PC-9 (cell line): ENCODE measurements around the gene SALL4.

ENCODE experiments used
- EZH2 ChIP-seq: fragments of 200-600 bp; sonication (generic); IDR thresholded peaks from 2 replicates; pipeline ENCODE4 v1.8.0; 2017; ENCODE audit warnings: antibody characterized with exemption, low read depth
- TF ChIP-seq, protein P1 (sequence below): fragments of 200-600 bp; sonication (generic); conservative IDR thresholded peaks from 2 replicates; pipeline ENCODE4 v1.6.1; 2017; ENCODE audit warnings: mixed run types, antibody characterized with exemption, mild to moderate bottlenecking, moderate library complexity

GRCh38 chr20:51800060-51800871, 2.1 kb downstream of the SALL4 start:
- TF ChIP-seq, protein P1, sequence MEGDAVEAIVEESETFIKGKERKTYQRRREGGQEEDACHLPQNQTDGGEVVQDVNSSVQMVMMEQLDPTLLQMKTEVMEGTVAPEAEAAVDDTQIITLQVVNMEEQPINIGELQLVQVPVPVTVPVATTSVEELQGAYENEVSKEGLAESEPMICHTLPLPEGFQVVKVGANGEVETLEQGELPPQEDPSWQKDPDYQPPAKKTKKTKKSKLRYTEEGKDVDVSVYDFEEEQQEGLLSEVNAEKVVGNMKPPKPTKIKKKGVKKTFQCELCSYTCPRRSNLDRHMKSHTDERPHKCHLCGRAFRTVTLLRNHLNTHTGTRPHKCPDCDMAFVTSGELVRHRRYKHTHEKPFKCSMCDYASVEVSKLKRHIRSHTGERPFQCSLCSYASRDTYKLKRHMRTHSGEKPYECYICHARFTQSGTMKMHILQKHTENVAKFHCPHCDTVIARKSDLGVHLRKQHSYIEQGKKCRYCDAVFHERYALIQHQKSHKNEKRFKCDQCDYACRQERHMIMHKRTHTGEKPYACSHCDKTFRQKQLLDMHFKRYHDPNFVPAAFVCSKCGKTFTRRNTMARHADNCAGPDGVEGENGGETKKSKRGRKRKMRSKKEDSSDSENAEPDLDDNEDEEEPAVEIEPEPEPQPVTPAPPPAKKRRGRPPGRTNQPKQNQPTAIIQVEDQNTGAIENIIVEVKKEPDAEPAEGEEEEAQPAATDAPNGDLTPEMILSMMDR: peak; percentile 97
- TF ChIP-seq EZH2: no peak
